B cell (primary cell): ENCODE measurements around the gene PRRT1. TPM values are rescaled to one million over a fixed set of nuclear protein-coding genes. Genes with fewer than 3 reads are reported as not detected.

Source experiments
- ATAC-seq: fragments of 200-7000 bp; cut with Tn5 transposase; one replicate; pipeline ENCODE4 v1.10.0; 2021; ENCODE audit warnings: low read depth, mild to moderate bottlenecking, moderate number of reproducible peaks, moderate library complexity
- CTCF ChIA-PET: fragments of 350-600 bp; sonication (Branson Sonifier 250); formaldehyde crosslinking; loops from one replicate; lab custom pipeline; 2021; ENCODE audit warnings: antibody characterized with exemption, inconsistent platforms; lab: Charles Lee
- POLR2A ChIA-PET: fragments of 350-600 bp; sonication (Branson Sonifier 250); formaldehyde crosslinking; loops from one replicate; lab custom pipeline; 2021; ENCODE audit warnings: antibody characterized with exemption; lab: Charles Lee
- DNase-seq: peaks from one replicate; pipeline ENCODE4 v3.0.0; 2013
- H2AFZ ChIP-seq: 2 replicates; pipeline ENCODE4 v1.6.1; 2012; ENCODE audit warnings: mild to moderate bottlenecking, low read depth, low read length; ENCODE audit not compliant: insufficient read depth, poor library complexity, severe bottlenecking
- H3K27ac ChIP-seq, 2 donors: 1 replicate in 1 of 2; 2 replicates in 1 of 2; pipeline ENCODE4 v1.5.1; 2012 to 2013; ENCODE audit warnings: low read length in 2 of 2, mild to moderate bottlenecking in 2 of 2, moderate library complexity in 1 of 2
- H3K27me3 ChIP-seq, 4 experiments: fragments of 200-600 bp in 1 of 4; sonication (generic) in 1 of 4; replicated peaks in 1 of 4; 1 replicate in 2 of 4; 2 replicates in 2 of 4; pipeline versions ENCODE4 v1.6.1 to v1.7.0; 2013 to 2016; ENCODE audit warnings: low read length in 3 of 4, mild to moderate bottlenecking in 2 of 4, mixed read lengths in 1 of 4, moderate library complexity in 1 of 4; ENCODE audit not compliant: insufficient read depth in 4 of 4, control insufficient read depth in 3 of 4; ENCODE audit errors: control extremely low read depth in 1 of 4
- H3K36me3 ChIP-seq, 2 experiments: replicated peaks in 1 of 2; 1 replicate in 1 of 2; 2 replicates in 1 of 2; pipeline versions ENCODE4 v1.6.1 to v1.7.1; 2013; ENCODE audit warnings: low read length in 1 of 2; ENCODE audit not compliant: insufficient read depth in 2 of 2, control insufficient read depth in 1 of 2; ENCODE audit errors: control extremely low read depth in 1 of 2, extremely low read depth in 1 of 2
- H3K4me1 ChIP-seq, 2 donors: fragments of 200-600 bp in 1 of 2; sonication (generic) in 1 of 2; 1 replicate in 1 of 2; 2 replicates in 1 of 2; pipeline versions ENCODE4 v1.5.1 to v1.6.1; 2013 to 2017; ENCODE audit warnings: low read length in 2 of 2; ENCODE audit not compliant: control insufficient read depth in 2 of 2, insufficient read depth in 2 of 2
- H3K4me2 ChIP-seq: replicated peaks from 2 replicates; pipeline ENCODE3; 2012; ENCODE audit warnings: mild to moderate bottlenecking, low read depth, low read length; ENCODE audit not compliant: poor library complexity, severe bottlenecking
- H3K4me3 ChIP-seq, 5 experiments: fragments of 200-600 bp in 1 of 5; sonication (generic) in 1 of 5; 1 replicate in 3 of 5; 2 replicates in 2 of 5; pipeline versions ENCODE4 v1.5.1 to v1.7.0; 2011 to 2016; ENCODE audit warnings: low read length in 4 of 5, mild to moderate bottlenecking in 4 of 5, low read depth in 2 of 5, control low read depth in 1 of 5, moderate library complexity in 1 of 5; ENCODE audit not compliant: insufficient read depth in 1 of 5; ENCODE audit errors: control extremely low read depth in 1 of 5, extremely low read depth in 1 of 5
- H3K79me2 ChIP-seq: fragments of 200-600 bp; sonication (generic); one replicate; pipeline ENCODE4 v1.6.0; 2016; ENCODE audit warnings: low read length; ENCODE audit not compliant: control insufficient read depth, insufficient read depth
- H3K9ac ChIP-seq: fragments of 200-600 bp; sonication (generic); 2 replicates; pipeline ENCODE4 v1.6.1; 2017; ENCODE audit warnings: mild to moderate bottlenecking, low read length, moderate library complexity
- H3K9me3 ChIP-seq, 3 donors: one replicate each; pipeline versions ENCODE4 v1.6.1 to v1.7.1; 2013; ENCODE audit warnings: low read length in 2 of 3; ENCODE audit not compliant: control insufficient read depth in 2 of 3, insufficient read depth in 1 of 3; ENCODE audit errors: control extremely low read depth in 1 of 3
- H4K20me1 ChIP-seq: 2 replicates; pipeline ENCODE4 v1.6.0; 2012; ENCODE audit warnings: mild to moderate bottlenecking, low read length; ENCODE audit not compliant: insufficient read depth, control insufficient read depth, poor library complexity, severe bottlenecking
- H3K27ac Mint-ChIP-seq: one replicate; pipeline ENCODE4 v1.8.0; 2021; ENCODE audit warnings: mixed read lengths
- H3K27me3 Mint-ChIP-seq: one replicate; pipeline ENCODE4 v1.8.0; 2021; ENCODE audit warnings: mixed read lengths
- H3K4me1 Mint-ChIP-seq: one replicate; pipeline ENCODE4 v1.8.0; 2021; ENCODE audit warnings: mixed read lengths
- H3K4me3 Mint-ChIP-seq: one replicate; pipeline ENCODE4 v1.8.0; 2021; ENCODE audit warnings: mixed read lengths
- H3K9me3 Mint-ChIP-seq: one replicate; pipeline ENCODE4 v1.8.0; 2022; ENCODE audit warnings: mixed read lengths; ENCODE audit not compliant: insufficient read depth
- EZH2 ChIP-seq: IDR thresholded peaks from 2 replicates; pipeline ENCODE4 v1.6.1; 2012; ENCODE audit warnings: borderline replicate concordance, low read depth, mild to moderate bottlenecking, moderate library complexity, low read length; ENCODE audit not compliant: insufficient read depth, poor library complexity, severe bottlenecking
- WGBS: methylation state at CpG from one replicate; pipeline ENCODE4 v1.1.5; 2013; ENCODE audit warnings: missing lambda C conversion rate; ENCODE audit not compliant: insufficient coverage; 5-methylcytosine and 5-hydroxymethylcytosine counted together
- intact Hi-C: fragments of 100-400 bp; cut with micrococcal nuclease; formaldehyde crosslinking; loops from one replicate; pipeline ENCODE4 v1.10.0; 2022
- polyA plus RNA-seq: library from polyadenylated mRNA; depleted of rRNA; stranded (reverse); fragments of >200 nt; gene quantifications from 2 replicates; pipeline ENCODE4 v1.2.3, GENCODE V29; 2012
- total RNA-seq, 2 donors: library from RNA; stranded (reverse); fragments of 120-200 nt in 1 of 2; gene quantifications; 1 replicate in 1 of 2; 2 replicates in 1 of 2; pipeline versions ENCODE4 v1.2.3 to v1.2.4, GENCODE V29; 2013 to 2022
- TF ChIP-seq, protein P1 (sequence below): fragments of 200-600 bp; IDR thresholded peaks from one replicate; pipeline ENCODE4 v1.8.0; 2022; ENCODE audit warnings: antibody characterized with exemption, mild to moderate bottlenecking

PRRT1 gene
- total and polyA plus RNA-seq, 2 donors (not counting 1 experiment from before 2014, with no cell fraction given) = not detected

DNA sequence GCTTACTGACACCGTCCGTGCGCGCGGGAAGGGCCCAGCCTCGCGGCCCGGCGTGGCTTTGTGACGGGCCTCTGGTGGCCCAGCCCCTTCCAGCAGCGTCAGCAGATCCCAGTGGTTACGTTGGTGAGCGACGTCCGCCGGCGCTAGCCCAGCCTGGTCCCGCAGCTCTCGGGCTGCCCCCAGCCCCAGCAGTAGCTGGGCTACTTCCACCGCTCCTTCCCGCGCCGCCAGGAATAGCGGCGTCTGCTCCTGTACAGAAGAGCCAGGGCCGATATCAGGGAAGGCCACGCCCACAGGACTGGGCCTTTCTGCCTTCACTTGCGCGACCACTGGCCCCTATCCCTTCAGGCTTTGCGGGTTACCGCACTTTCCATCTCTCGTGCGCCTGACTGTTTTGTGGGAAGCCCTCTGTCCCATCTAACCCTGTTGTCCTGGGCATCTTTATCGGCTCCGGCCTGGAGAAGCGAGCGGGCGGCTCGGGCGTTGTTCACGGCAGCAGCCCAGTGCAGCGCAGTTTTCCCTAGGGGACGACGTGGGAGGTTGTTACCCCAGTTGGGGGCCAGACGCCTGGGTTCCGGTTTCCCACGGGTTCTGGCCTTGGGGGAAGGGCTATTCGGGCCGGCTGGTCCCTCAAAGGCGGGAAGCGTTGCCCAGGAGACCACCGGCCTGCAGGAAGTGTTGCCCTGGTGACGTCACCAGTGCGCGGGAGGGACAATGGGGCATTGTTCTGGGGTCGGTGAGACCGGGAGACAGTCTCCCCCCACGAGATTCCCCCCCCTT lies 44.4 kb upstream of the PRRT1 start:
- Mint-ChIP-seq H3K4me3 (peak overlapping the region; percentile 95), H3K27me3 (no peaks in the 10 kb centered on the region), H3K9me3 (no peaks in the 10 kb centered on the region), H3K4me1 (peaks cover 55% of the 10 kb centered on the region), H3K27ac (peak overlapping the region; percentile 99)
- Histone ChIP-seq H3K4me1 (peaks cover 36 to 51% of the 10 kb centered on the region in 2 donors), H3K4me2 (peak overlapping the region; percentile 91), H3K36me3 (peaks cover 0 to 9% of the 10 kb centered on the region in 2 experiments), H2AFZ (peak overlapping the region; percentile 65), H4K20me1 (no peaks in the 10 kb centered on the region), H3K4me3 (peak overlapping the region; percentile 34 to 99 (median 94)), H3K9me3 (no peaks in the 10 kb centered on the region), H3K27ac (peak overlapping the region; percentile 99 to 100), H3K9ac (peak overlapping the region; percentile 99), H3K27me3 (no peaks in the 10 kb centered on the region), H3K79me2 (peaks cover 21% of the 10 kb centered on the region)
- POLR2A ChIA-PET = interaction anchor here (0.6 to 1.8 kb wide), 18 partner anchors 16 to 1548 kb away, joined by 3 to 25 read pairs (median 5); partner anchors contain the start of genes AGPAT1, ATF6B, FKBPL and HLA-DRA
- DNase-seq (peak; percentile 100), ATAC-seq (peak; percentile 22)
- intact Hi-C loops = loop anchor here (1.0 to 10.0 kb wide), 13 partner anchors 18 to 1012 kb away; partner anchors contain the start of genes BAG6, CLIC1, CSNK2B and EHMT2
- TF ChIP-seq, protein P1, sequence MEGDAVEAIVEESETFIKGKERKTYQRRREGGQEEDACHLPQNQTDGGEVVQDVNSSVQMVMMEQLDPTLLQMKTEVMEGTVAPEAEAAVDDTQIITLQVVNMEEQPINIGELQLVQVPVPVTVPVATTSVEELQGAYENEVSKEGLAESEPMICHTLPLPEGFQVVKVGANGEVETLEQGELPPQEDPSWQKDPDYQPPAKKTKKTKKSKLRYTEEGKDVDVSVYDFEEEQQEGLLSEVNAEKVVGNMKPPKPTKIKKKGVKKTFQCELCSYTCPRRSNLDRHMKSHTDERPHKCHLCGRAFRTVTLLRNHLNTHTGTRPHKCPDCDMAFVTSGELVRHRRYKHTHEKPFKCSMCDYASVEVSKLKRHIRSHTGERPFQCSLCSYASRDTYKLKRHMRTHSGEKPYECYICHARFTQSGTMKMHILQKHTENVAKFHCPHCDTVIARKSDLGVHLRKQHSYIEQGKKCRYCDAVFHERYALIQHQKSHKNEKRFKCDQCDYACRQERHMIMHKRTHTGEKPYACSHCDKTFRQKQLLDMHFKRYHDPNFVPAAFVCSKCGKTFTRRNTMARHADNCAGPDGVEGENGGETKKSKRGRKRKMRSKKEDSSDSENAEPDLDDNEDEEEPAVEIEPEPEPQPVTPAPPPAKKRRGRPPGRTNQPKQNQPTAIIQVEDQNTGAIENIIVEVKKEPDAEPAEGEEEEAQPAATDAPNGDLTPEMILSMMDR = no peak
- no peak for TF ChIP-seq EZH2
- under 1% methylated on average over 53 of the region's 58 CpGs for WGBS
- CTCF ChIA-PET = interaction anchor here (0.5 to 1.8 kb wide), 15 partner anchors 10 to 599 kb away, joined by 3 to 9 read pairs (median 4); partner anchors contain the start of genes AGPAT1, ATF6B and FKBPL
